Heart right ventricle (tissue), 16 donors: Measurements from ENCODE around the gene COL5A1. TPM values are rescaled to one million over a fixed set of nuclear protein-coding genes. Genes with fewer than 3 reads are reported as not detected.
A peak's percentile ranks its signal among the peaks of the same experiment; 100 is the strongest.

ENCODE experiments used
- ATAC-seq, 8 donors: fragments of 200-7000 bp; cut with Tn5 transposase; one replicate each; pipeline ENCODE4 v1.9.1; 2020; ENCODE audit warnings: mild to moderate bottlenecking in 8 of 8, moderate library complexity in 8 of 8, moderate number of reproducible peaks in 1 of 8
- DNase-seq, 2 donors: peaks; one replicate each; pipeline ENCODE4 v3.0.0-alpha.2; 2020
- H3K27ac ChIP-seq, 10 donors: fragments of 200-600 bp; sonication (generic) in 2 of 10; one replicate each; pipeline versions ENCODE4 v1.5.0 to v1.8.0; 2020 to 2022; ENCODE audit warnings: mild to moderate bottlenecking in 3 of 10
- H3K27me3 ChIP-seq, 7 donors: fragments of 200-600 bp; one replicate each; pipeline ENCODE4 v1.8.0; 2021 to 2022; ENCODE audit warnings: mild to moderate bottlenecking in 2 of 7
- H3K36me3 ChIP-seq, 9 donors: fragments of 200-600 bp; sonication (generic) in 1 of 9; one replicate each; pipeline versions ENCODE4 v1.5.0 to v1.8.0; 2020 to 2022; ENCODE audit warnings: mild to moderate bottlenecking in 2 of 9
- H3K4me1 ChIP-seq, 9 donors: fragments of 200-600 bp; sonication (generic) in 1 of 9; one replicate each; pipeline versions ENCODE4 v1.5.0 to v1.8.0; 2020 to 2022; ENCODE audit warnings: mild to moderate bottlenecking in 4 of 9
- H3K4me3 ChIP-seq, 10 donors: fragments of 200-600 bp; sonication (generic) in 2 of 10; one replicate each; pipeline versions ENCODE4 v1.5.0 to v1.8.0; 2020 to 2022; ENCODE audit warnings: mild to moderate bottlenecking in 7 of 10, moderate library complexity in 2 of 10
- H3K9me3 ChIP-seq, 11 donors: fragments of 200-600 bp in 10 of 11; sonication (generic) in 2 of 11; one replicate each; pipeline versions ENCODE4 v1.5.0 to v1.8.0; 2013 to 2022; ENCODE audit warnings: mild to moderate bottlenecking in 2 of 11, control low read depth in 1 of 11, moderate library complexity in 1 of 11
- CTCF ChIP-seq, 9 donors: fragments of 200-600 bp; sonication (generic) in 2 of 9; IDR thresholded peaks; one replicate each; pipeline versions ENCODE4 v1.5.0 to v1.8.0; 2021 to 2022; ENCODE audit warnings: antibody characterized with exemption in 9 of 9, mild to moderate bottlenecking in 5 of 9, moderate library complexity in 1 of 9
- WGBS, 2 donors: extraction: QIAGEN DNeasy Blood & Tissue Kit; methylation state at CpG; one replicate each; pipeline ENCODE4 v1.1.7; 2013; ENCODE audit warnings: inconsistent platforms in 1 of 2; 5-methylcytosine and 5-hydroxymethylcytosine counted together
- intact Hi-C, 10 donors: fragments of 100-400 bp; cut with DNase I; formaldehyde crosslinking; loops; one replicate each; pipeline versions ENCODE4 v1.11.1 to v1.14.2; 2022
- polyA plus RNA-seq, 2 donors: library from polyadenylated mRNA; stranded (reverse); fragments of 200-250 nt; gene quantifications; one replicate each; pipeline ENCODE4 v1.2.3, GENCODE V29; 2013
- total RNA-seq, 10 donors: library from RNA; stranded (reverse); fragmentation: NEBNext Ultra II Directional in 3 of 10; extraction: Animal tissue kit (Norgen Biotek cat#: 25700) in 3 of 10; gene quantifications; one replicate each; pipeline versions ENCODE4 v1.2.1 to v1.2.4, GENCODE V29; 2021 to 2023
- donor health status: Arrhythmogenic right ventricular cardiomyopathy.
- donor health status: ischemic (EF 13 %, LVEDD 7.1; RV severe dilation, severe dysfunction).
- donor health status: healthy with polysubstance abuse.
- donor health status: DM: no; HTN: yes; CAD: no.
- donor health status: DM: no; HTN: no; CAD: no.
- donor health status: ischemic (EF 25% LVEDD 6.9; RV normal size, moderate dysfunction).
- donor health status: ischemic (EF 25% LVEDD 5.7; RV mildly dilated, moderate dysfunction).
- donor health status: healthy.
- donor health status: DM: yes; HTN: yes; CAD: no.
- donor health status: Ischemic cardiomyopathy.
- donor health status: ischemic (EF 35%, LVEDD 5.7; RV mildly dilated, moderate dysfunction).
- donor health status: nonischemic (EF 11% LVEDD 7.7; RV severe dilation, severe dysfunction).
- donor health status: DM: yes; HTN: yes; CAD: no.
- donor health status: PGD.
- donor health status: ischemic (EF 29% LVEDD 5.4; RV normal size, mild dysfunction).
- donor health status: nonischemic (EF 23%, LVEDD 6.1; RV moderate dilation, normal function).

Gene COL5A1
- total and polyA plus RNA-seq, 12 donors, result 8.1 to 60.0 (median 13.3) TPM

- intact Hi-C loops, result no loop called here
- WGBS, 2 donors, result 58 to 63% methylated on average over 28 of the region's 28 CpGs
- TF ChIP-seq CTCF (IDR thresholded peaks at IDR 0.05), result no peak
- peak; percentile 42 to 92 (median 66) for ATAC-seq
- H3K27me3 ChIP-seq, result no peaks in the 10 kb centered on the region
- peak in 1 of 2 donors; percentile 46 for DNase-seq
- no peaks in the 10 kb centered on the region for H3K36me3 ChIP-seq
- peaks cover 0 to 14% (median 0%) of the 10 kb centered on the region in 11 donors for H3K9me3 ChIP-seq
- no peak overlapping the region for H3K4me3 ChIP-seq
- peaks cover 0 to 14% (median 7%) of the 10 kb centered on the region in 9 donors for H3K4me1 ChIP-seq
- H3K27ac ChIP-seq, result peak overlapping the region in 3 of 10 donors; percentile 44 to 51 (median 50)
These were observed 222.6 kb downstream of the COL5A1 start for GRCh38 chr9:134863941-134864820.

- no peaks in the 10 kb centered on the region for H3K36me3 ChIP-seq
- peaks cover 0 to 14% (median 7%) of the 10 kb centered on the region in 9 donors for H3K4me1 ChIP-seq
- no peak overlapping the region for H3K4me3 ChIP-seq
- no peak overlapping the region for H3K27ac ChIP-seq
- H3K27me3 ChIP-seq, result no peaks in the 10 kb centered on the region
- peaks cover 0 to 12% (median 0%) of the 10 kb centered on the region in 11 donors for H3K9me3 ChIP-seq
- 83 to 87% methylated on average over 13 of the region's 13 CpGs for WGBS, 2 donors
- intact Hi-C loops, result no loop called here
- no peak for ATAC-seq
- no peak for TF ChIP-seq CTCF (IDR thresholded peaks at IDR 0.05)
- no peak for DNase-seq
These were observed 223.2 kb downstream of the COL5A1 start for GRCh38 chr9:134864821-134865190.

- TF ChIP-seq CTCF (IDR thresholded peaks at IDR 0.05), result no peak
- DNase-seq (no peak), ATAC-seq (no peak)
- 94 to 95% methylated on average over 22 of the region's 22 CpGs for WGBS, 2 donors
- no peaks in the 10 kb centered on the region for H3K36me3 ChIP-seq
- H3K27ac ChIP-seq, result no peak overlapping the region
- intact Hi-C loops, result no loop called here
- no peaks in the 10 kb centered on the region for H3K9me3 ChIP-seq
- no peaks in the 10 kb centered on the region for H3K27me3 ChIP-seq
- H3K4me3 ChIP-seq, result no peak overlapping the region
- peaks cover 3 to 33% (median 15%) of the 10 kb centered on the region in 9 donors for H3K4me1 ChIP-seq
These were observed 226.5 kb downstream of the COL5A1 start for GRCh38 chr9:134867917-134868750.
